GM21723 (cell line): ENCODE results near the gene SETD6.
"Not testable (repeated sequence)": the region's sequence is repeated elsewhere in the genome, so short reads cannot be mapped to it uniquely, and the experiment has no call there.

ENCODE experiments used
- ATAC-seq: cut with Tn5 transposase; IDR thresholded peaks from one replicate; pipeline ENCODE4 v1.9.1; 2021; ENCODE audit warnings: mild to moderate bottlenecking, moderate library complexity; ENCODE audit not compliant: unreplicated experiment

SETD6 gene, protein sequence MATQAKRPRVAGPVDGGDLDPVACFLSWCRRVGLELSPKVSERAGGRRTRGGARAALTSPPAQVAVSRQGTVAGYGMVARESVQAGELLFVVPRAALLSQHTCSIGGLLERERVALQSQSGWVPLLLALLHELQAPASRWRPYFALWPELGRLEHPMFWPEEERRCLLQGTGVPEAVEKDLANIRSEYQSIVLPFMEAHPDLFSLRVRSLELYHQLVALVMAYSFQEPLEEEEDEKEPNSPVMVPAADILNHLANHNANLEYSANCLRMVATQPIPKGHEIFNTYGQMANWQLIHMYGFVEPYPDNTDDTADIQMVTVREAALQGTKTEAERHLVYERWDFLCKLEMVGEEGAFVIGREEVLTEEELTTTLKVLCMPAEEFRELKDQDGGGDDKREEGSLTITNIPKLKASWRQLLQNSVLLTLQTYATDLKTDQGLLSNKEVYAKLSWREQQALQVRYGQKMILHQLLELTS

DNA sequence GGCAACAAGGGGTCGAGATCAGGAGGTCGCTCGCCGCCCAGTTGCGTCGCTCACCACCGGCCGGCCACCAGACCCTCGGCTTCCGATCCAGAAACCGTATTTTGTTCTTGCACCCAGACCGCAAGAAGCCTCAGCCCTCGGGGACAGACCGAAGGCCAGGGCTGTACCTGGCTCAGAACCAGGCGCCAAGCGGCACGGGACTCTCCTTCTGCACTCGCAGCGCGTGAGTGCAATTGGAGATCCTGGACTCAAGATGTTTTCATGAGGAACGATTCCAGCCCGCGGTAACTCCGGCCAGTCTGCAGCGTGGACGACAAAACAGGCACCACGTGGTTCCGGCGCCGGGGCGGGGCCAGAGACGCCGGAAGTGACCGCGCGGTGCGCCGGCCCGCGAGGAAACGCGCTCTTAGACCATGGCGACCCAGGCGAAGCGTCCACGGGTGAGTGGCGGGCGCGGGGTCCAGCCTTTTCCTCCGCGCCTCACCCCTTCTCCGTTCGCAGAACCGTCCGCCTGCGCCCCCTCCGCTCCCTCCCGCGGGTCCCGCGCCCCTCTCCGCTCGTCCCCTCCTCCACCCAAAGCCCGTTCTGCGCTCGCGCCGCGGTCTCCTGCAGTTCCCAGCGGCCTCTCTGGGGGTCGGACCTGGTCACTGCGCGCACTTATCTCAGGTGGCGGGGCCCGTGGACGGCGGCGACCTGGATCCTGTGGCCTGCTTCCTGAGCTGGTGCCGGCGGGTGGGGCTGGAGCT lies at the start of gene SETD6:
Gene SETD6 (plus strand): TSS at position 393 of the 746 bp plus-strand sequence. CDS start 21 bp downstream, at position 414.
- ATAC-seq: peak; percentile 76

DNA sequence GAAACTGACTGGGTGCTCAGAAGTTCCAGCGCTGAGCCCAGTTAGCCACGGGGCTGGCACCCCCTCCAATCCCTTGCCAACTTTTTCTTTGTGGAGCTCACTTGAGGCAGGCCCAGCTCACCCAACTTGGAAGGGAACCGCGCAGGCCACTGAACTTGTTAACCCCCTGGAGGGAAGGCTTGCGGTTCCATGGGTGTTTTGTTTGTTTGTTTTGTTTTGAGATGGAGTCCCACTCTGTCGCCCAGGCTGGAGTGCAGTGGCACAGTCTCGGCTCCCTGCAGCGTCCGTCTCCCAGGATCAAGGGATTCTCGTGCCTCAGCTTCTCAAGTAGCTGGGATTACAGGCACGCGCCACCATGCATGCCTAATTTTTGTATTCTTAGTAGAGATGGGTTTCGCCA lies 49.5 kb upstream of the SETD6 start:
- no peak for ATAC-seq

DNA sequence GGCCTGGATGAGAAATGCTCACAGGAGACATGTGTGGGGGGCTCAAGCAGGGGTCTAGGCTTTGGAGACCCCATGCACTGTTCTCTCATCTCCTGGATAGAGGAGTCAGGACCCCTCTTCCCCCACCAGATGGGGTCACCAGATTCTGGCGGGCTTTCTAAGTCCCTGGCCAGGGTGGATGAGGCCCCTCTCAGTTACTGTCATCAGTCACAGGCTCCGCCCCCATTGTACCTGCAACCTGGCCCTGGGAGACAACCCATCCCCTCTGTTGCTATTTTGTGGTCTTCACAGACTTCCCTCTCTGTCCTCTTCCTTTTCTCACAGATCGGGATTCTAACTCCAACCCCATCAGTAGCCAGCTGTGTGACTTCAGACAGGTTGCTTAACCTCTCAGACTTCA lies 48.9 kb upstream of the SETD6 start:
- ATAC-seq: no peak

DNA sequence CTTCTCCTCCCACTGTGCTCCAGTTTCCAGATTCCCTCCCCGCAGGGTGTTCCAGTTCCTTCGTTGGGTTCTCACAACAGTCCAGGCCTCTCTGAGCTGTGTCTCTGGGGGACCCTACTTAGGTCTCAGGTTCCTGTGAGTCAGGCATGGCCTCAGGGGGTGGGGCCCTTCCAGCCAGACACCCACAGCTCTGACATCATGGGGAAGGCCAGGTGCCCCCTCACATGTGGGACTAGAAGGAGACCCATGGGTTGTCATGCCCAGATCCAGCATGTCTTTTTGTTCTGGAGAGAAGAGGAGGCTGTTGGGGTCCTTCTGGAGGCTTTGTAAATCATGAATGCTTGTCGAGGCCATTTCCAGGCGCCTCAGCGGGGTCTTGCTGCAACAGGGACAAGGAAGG lies 47.4 kb upstream of the SETD6 start:
- ATAC-seq: no peak

DNA sequence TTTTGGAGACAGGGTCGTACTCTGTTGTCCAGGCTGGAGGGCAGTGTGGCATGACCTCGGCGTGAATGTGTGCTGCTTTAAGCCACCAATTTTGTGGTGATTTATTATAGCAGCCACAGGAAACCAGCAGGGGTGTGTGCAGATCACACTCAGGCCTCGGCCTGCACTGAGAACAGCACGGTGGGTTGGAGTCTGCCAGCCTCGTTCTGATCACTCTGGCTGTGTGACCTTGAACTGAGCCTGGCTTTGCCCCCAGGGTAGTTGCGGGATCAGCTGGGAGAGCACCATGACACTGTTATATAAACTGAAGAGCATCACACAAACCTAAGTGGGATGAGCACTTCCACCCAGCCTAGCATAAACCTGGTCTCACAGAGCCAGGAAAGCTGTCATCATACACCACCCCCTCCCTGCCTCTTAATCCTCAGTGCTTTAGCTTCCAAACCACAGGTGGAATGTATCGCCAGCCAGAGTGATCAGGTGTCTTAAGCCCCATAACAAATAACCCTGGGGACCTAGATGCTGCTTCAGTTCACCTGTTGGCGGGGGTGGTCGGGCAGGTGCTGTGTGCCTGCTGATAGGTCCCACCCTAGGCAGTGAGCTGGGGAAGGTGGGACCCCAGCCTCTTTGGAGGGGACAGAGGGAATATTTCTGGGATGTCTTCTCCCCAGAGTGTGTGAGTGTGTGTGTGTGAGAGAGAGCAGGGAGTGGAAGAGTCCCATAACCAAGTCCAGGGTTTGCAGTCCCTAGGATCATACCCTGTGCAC lies 43.9 kb upstream of the SETD6 start:
- no peak for ATAC-seq

DNA sequence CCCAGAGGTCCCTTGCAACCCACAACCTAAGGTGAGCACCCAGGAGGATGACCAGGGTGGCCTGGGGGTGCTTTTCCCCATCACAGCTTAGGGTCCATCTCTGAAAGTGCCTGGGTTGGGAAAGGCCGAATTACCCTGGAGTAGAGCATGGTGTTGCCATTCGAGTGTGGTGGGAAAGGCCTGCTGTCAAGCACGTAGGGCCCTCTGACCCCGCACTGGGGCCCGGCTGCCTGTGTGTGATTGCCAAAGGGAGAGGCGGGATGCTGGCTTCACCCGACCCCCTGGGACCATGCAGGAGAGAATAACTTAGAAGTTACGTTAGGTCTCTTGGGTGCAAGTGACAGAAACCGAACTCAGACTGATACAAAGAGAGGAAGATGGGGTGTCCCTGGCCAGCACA lies 43.1 kb upstream of the SETD6 start:
- no peak for ATAC-seq

- ATAC-seq: no peak
Observed at GRCh38 chr16:58472827-58473226, 42.5 kb upstream of the SETD6 start.

- ATAC-seq: no peak
Observed at GRCh38 chr16:58474296-58474695, 41.0 kb upstream of the SETD6 start.

DNA sequence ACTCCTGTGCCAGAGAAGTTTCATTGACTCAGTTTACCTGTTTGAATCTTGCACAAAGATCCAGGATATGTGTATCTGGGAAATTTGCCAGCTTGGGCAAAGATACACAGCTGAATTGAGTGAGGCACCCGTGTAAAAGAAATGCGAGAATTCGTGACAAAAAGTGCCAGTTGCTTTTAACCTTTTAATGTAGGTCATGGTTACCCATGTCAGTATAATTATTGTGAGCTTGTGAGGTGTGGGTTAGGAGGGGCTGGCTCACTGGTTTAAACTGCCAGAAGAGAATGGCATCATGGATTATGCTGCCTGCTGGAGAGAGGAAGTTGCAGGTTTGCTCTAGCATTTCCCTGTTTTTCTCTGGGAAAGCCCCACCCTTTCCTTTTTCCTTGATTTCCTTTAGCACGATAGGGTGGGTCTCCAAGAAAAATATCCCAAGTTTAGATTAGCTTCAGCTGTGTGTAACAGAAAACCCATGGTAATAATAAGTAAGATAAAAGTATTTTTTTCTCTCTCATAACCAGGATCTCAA lies 40.2 kb upstream of the SETD6 start:
- no peak for ATAC-seq

GRCh38 chr16:58476791-58477190 lies 38.5 kb upstream of the SETD6 start:
- no peak for ATAC-seq

GRCh38 chr16:58478427-58478826 lies 36.9 kb upstream of the SETD6 start:
- no peak for ATAC-seq

- ATAC-seq: no peak
Observed at GRCh38 chr16:58481226-58481869, 34.0 kb upstream of the SETD6 start.

DNA sequence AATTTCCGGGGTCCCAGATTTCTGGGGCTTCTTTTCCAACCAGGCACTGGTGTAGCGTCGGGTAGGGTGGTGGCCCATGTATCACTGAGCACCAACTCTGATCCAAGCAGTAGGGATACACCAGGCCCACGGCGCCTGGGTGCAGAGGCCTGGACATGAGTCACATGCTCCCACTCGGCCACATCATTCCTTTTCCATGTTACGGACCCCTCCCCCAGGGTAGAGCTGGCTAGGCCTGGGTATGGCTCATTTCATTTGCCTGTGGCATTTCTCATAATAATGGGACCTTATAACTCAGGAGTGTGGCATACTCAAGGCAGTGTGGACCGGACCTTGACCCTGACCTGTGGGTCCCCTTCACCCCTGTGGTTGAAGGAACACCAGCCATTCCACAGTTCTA lies 33.4 kb upstream of the SETD6 start:
- no peak for ATAC-seq

GRCh38 chr16:58485184-58485887 lies 30.0 kb upstream of the SETD6 start:
- ATAC-seq: no peak

- ATAC-seq: peak; percentile 76
Observed at GRCh38 chr16:58487566-58488351, 27.6 kb upstream of the SETD6 start.

DNA sequence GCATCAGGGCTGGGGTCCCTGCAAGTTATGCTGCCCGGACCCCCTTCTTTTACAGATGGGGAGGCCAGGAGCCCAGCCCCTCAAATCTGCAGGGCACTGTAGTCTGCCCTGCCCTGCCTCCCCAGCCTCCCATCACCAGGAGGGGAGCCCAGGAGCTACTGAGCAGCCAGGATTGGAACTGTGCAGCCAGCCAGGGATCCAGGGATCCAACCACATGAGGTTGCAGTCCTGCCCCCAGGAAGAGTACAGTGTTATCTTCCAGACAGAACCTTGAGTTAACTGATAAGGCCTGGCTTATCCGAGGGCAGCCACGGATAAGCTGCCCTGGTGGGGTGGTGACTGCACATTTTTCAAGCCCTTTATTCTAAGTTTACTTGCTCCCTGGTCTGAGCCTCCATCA lies 26.8 kb upstream of the SETD6 start:
- ATAC-seq: no peak

GRCh38 chr16:58490065-58490464 lies 25.3 kb upstream of the SETD6 start:
- ATAC-seq: no peak

DNA sequence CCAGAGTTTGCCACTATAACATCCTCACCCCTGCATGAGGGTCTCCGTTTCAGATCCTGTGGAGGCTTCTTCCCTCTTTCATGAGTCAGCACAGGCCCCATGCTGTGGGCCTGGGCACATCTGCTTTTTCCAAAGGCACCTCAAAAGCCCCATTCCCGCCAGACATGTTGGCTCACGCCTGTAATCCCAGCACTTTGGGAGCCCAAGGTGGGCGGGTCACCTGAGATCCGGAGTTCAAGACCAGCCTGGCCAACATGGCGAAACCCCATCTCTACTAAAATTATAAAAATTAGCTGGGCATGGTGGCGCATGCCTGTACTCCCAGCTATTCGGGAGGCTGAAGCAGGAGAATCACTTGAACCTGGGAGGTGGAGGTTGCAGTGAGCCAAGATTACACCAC lies 24.8 kb upstream of the SETD6 start:
- ATAC-seq: not testable (repeated sequence)

GRCh38 chr16:58492066-58492465 lies 23.3 kb upstream of the SETD6 start:
- ATAC-seq: no peak
